ENCODE data around the gene PPM1J. TPM values are rescaled to one million over a fixed set of nuclear protein-coding genes. Genes with fewer than 3 reads are reported as not detected.
"Not testable (repeated sequence)": the region's sequence is repeated elsewhere in the genome, so short reads cannot be mapped to it uniquely, and the experiment has no call there.

The PPM1J gene
- total and polyA plus RNA-seq, 2 donors from 2014 or later: 2.0 to 3.4 TPM

DNA sequence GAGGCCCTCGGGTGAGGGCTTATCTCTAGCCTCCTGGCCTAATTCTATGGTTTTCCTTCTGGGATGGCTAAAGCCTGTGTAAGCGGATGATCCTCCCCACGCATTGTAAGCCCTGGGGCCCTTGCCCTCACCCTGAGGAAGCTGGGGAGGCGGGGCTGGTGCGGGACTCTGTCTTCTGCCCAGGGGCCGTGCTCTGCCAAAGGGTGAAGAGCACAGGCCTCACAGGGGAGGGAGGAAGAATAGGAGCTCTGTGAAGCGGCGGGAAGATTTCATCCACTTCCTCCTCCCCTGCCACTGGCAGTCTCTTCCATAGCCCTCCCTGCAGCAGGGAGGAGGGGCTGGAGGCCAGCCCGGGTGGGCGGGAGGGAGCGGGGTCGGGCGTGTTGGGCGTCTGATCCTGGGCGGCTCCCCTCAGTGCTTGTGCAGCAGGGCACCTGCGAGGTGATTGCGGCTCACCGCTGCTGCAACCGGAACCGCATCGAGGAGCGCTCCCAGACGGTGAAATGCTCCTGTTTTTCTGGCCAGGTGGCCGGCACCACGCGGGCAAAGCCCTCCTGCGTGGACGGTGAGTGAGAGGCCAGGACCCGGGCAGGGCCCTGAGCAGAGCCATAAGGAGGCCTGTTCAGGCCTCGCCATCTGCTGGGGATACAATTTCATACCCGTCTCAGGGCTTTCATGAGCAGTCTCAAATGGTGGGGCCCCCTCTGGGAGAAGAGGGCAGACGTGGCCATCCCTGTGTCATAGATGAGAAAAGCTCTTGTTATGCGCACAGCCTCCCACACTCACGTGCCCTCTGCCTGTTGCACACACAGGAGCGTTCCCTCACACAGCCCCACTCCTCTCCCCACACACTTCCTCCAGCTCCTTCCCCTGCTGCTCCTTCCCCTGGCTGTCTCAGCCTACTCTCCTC, 7.7 kb upstream of the PPM1J start:
- Histone ChIP-seq H3K4me3 (ENCODE audit: low read length in 3 of 3) (no peak overlapping the region), H3K36me3 (ENCODE audit: control insufficient read depth in 2 of 3, insufficient read depth in 3 of 3, low read length in 3 of 3) (no peaks in the 10 kb centered on the region), H3K9me3 (ENCODE audit: control insufficient read depth in 2 of 3, insufficient read depth in 1 of 3, low read length in 3 of 3) (no peaks in the 10 kb centered on the region), H3K4me1 (ENCODE audit: control insufficient read depth in 2 of 3, insufficient read depth in 2 of 3, low read depth in 1 of 3, low read length in 3 of 3) (peaks cover 0 to 3% (median 0%) of the 10 kb centered on the region in 3 donors), H3K9ac (ENCODE audit: low read length in 3 of 3) (no peak overlapping the region), H3K27me3 (ENCODE audit: control insufficient read depth, insufficient read depth, low read length) (peaks cover 2% of the 10 kb centered on the region), H3K27ac (ENCODE audit: low read depth in 2 of 2, low read length in 2 of 2) (no peak overlapping the region)
- intact Hi-C loops (cut with DNase I): loop anchor here (10.0 kb wide), 1 partner anchor 322 kb away; no protein-coding TSS in a partner anchor
- no peak for FAIRE-seq
- TF ChIP-seq, protein P1, sequence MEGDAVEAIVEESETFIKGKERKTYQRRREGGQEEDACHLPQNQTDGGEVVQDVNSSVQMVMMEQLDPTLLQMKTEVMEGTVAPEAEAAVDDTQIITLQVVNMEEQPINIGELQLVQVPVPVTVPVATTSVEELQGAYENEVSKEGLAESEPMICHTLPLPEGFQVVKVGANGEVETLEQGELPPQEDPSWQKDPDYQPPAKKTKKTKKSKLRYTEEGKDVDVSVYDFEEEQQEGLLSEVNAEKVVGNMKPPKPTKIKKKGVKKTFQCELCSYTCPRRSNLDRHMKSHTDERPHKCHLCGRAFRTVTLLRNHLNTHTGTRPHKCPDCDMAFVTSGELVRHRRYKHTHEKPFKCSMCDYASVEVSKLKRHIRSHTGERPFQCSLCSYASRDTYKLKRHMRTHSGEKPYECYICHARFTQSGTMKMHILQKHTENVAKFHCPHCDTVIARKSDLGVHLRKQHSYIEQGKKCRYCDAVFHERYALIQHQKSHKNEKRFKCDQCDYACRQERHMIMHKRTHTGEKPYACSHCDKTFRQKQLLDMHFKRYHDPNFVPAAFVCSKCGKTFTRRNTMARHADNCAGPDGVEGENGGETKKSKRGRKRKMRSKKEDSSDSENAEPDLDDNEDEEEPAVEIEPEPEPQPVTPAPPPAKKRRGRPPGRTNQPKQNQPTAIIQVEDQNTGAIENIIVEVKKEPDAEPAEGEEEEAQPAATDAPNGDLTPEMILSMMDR (IDR thresholded peaks at IDR 0.05; ENCODE audit: borderline replicate concordance, extremely low read depth, insufficient read depth): no peak
- peak; percentile 61 to 80 (median 67) for DNase-seq

DNA sequence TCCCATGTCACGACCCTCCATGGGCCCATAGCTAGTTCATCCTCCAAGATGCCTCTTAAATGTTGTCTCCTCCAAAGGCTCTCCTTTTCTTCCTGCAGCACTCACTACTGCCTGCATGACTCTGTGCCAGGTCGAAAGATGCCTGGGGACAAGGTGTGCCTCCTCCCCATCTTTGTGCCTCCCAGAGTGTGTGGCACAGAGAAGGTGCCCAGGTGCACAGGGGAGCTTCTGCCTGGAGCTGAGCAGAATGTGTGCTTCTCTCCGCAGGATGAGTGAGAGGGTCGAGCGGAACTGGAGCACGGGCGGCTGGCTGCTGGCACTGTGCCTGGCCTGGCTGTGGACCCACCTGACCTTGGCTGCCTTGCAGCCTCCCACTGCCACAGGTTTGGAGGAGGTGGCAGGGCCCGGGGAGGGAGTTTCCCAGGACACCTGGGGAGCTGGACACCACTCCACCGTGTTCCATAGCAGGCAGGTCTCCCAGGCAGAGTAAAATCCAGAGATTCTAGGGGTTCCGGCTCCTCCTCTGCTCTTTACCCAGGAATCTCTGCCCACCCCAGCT, 6.9 kb upstream of the PPM1J start:
- H3K36me3 ChIP-seq (ENCODE audit: control insufficient read depth in 2 of 3, insufficient read depth in 3 of 3, low read length in 3 of 3): no peaks in the 10 kb centered on the region
- TF ChIP-seq, protein P1 (IDR thresholded peaks at IDR 0.05; ENCODE audit: borderline replicate concordance, extremely low read depth, insufficient read depth): no peak
- H3K27ac ChIP-seq (ENCODE audit: low read depth in 2 of 2, low read length in 2 of 2): no peak overlapping the region
- no peak overlapping the region for H3K9ac ChIP-seq (ENCODE audit: low read length in 3 of 3)
- H3K4me3 ChIP-seq (ENCODE audit: low read length in 3 of 3): no peak overlapping the region
- FAIRE-seq (no peak), DNase-seq (peak in 2 of 5 donors; percentile 61 to 80)
- H3K9me3 ChIP-seq (ENCODE audit: control insufficient read depth in 2 of 3, insufficient read depth in 1 of 3, low read length in 3 of 3): no peaks in the 10 kb centered on the region
- peaks cover 0 to 3% (median 0%) of the 10 kb centered on the region in 3 donors for H3K4me1 ChIP-seq (ENCODE audit: control insufficient read depth in 2 of 3, insufficient read depth in 2 of 3, low read depth in 1 of 3, low read length in 3 of 3)
- intact Hi-C loops (cut with DNase I): loop anchor here (10.0 kb wide), 1 partner anchor 323 kb away; no protein-coding TSS in a partner anchor
- H3K27me3 ChIP-seq (ENCODE audit: control insufficient read depth, insufficient read depth, low read length): peaks cover 2% of the 10 kb centered on the region

DNA sequence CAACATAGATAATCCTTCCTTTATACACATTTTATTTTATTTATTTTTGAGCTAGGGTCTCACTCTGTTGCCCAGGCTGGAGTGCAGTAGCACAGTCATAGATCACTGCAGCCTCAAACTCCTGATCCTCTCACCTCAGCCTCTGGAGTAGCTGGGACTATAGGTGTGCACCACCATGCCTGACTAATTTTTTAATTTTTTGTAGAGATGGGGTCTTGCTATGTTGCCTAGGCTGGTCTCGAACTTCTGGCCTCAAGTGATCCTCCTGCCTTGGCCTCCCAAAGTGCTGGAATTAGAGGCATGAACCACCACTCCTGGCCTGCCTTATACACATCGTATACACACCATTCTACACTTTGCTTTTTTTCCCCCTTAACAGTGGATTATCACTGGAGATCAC, 6.2 kb upstream of the PPM1J start:
- H3K4me1 ChIP-seq (ENCODE audit: control insufficient read depth in 2 of 3, insufficient read depth in 2 of 3, low read depth in 1 of 3, low read length in 3 of 3); H3K4me3 ChIP-seq (ENCODE audit: low read length in 3 of 3); H3K27ac ChIP-seq (ENCODE audit: low read depth in 2 of 2, low read length in 2 of 2); H3K9ac ChIP-seq (ENCODE audit: low read length in 3 of 3); H3K27me3 ChIP-seq (ENCODE audit: control insufficient read depth, insufficient read depth, low read length); FAIRE-seq; H3K9me3 ChIP-seq (ENCODE audit: control insufficient read depth in 2 of 3, insufficient read depth in 1 of 3, low read length in 3 of 3); H3K36me3 ChIP-seq (ENCODE audit: control insufficient read depth in 2 of 3, insufficient read depth in 3 of 3, low read length in 3 of 3): not testable (repeated sequence)
- intact Hi-C loops (cut with DNase I): loop anchor here (10.0 kb wide), 1 partner anchor 324 kb away; no protein-coding TSS in a partner anchor
- peak in 1 of 5 donors; percentile 8 for DNase-seq

DNA sequence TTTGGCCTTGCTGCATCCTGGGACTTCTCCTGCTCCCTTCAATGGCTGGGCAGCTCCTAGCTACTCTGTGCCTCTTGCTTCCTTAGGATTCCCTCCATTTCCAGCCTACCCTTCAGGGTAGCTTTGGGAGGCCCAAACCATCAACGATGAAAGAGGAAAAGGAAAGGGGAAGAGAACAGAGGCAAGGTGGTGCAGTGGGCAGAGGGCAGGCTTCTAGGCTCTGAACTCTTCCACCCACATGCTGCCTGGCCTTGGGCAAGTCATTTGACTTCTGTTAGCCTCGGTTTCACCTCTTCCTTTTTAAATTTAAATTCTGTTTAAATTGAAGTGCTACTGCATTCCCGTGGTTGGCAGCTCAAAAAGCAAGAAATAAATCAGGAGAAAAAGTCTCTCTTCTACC, 5.7 kb upstream of the PPM1J start:
- H3K9ac ChIP-seq (ENCODE audit: low read length in 3 of 3): no peak overlapping the region
- TF ChIP-seq, protein P1 (IDR thresholded peaks at IDR 0.05; ENCODE audit: borderline replicate concordance, extremely low read depth, insufficient read depth): no peak
- peaks cover 0 to 8% (median 3%) of the 10 kb centered on the region in 3 donors for H3K4me1 ChIP-seq (ENCODE audit: control insufficient read depth in 2 of 3, insufficient read depth in 2 of 3, low read depth in 1 of 3, low read length in 3 of 3)
- H3K36me3 ChIP-seq (ENCODE audit: control insufficient read depth in 2 of 3, insufficient read depth in 3 of 3, low read length in 3 of 3): no peaks in the 10 kb centered on the region
- peaks cover 2% of the 10 kb centered on the region for H3K27me3 ChIP-seq (ENCODE audit: control insufficient read depth, insufficient read depth, low read length)
- intact Hi-C loops (cut with DNase I): loop anchor here (10.0 kb wide), 1 partner anchor 324 kb away; no protein-coding TSS in a partner anchor
- FAIRE-seq (no peak), DNase-seq (peak in 1 of 5 donors; percentile 25)
- H3K9me3 ChIP-seq (ENCODE audit: control insufficient read depth in 2 of 3, insufficient read depth in 1 of 3, low read length in 3 of 3): no peaks in the 10 kb centered on the region
- H3K27ac ChIP-seq (ENCODE audit: low read depth in 2 of 2, low read length in 2 of 2): no peak overlapping the region
- no peak overlapping the region for H3K4me3 ChIP-seq (ENCODE audit: low read length in 3 of 3)

Data from kidney (tissue), 14 donors.